ENCODE measurements around the gene ENPP6.

ENPP6 gene

GRCh38 chr4:184228056-184228705, 10.5 kb upstream of the ENPP6 start:
- no peak for TF ChIP-seq RAD21 (IDR thresholded peaks at IDR 0.05; ENCODE audit: low read depth)
- no peak for TF ChIP-seq EGR1 (IDR thresholded peaks at IDR 0.05)
- no peak for TF ChIP-seq FOXM1 (IDR thresholded peaks at IDR 0.05; ENCODE audit: borderline replicate concordance, low read depth)
- no peak for TF ChIP-seq NFIC (IDR thresholded peaks at IDR 0.05)
- TF ChIP-seq MAX (IDR thresholded peaks at IDR 0.05) = no peak
- TF ChIP-seq, protein P1, sequence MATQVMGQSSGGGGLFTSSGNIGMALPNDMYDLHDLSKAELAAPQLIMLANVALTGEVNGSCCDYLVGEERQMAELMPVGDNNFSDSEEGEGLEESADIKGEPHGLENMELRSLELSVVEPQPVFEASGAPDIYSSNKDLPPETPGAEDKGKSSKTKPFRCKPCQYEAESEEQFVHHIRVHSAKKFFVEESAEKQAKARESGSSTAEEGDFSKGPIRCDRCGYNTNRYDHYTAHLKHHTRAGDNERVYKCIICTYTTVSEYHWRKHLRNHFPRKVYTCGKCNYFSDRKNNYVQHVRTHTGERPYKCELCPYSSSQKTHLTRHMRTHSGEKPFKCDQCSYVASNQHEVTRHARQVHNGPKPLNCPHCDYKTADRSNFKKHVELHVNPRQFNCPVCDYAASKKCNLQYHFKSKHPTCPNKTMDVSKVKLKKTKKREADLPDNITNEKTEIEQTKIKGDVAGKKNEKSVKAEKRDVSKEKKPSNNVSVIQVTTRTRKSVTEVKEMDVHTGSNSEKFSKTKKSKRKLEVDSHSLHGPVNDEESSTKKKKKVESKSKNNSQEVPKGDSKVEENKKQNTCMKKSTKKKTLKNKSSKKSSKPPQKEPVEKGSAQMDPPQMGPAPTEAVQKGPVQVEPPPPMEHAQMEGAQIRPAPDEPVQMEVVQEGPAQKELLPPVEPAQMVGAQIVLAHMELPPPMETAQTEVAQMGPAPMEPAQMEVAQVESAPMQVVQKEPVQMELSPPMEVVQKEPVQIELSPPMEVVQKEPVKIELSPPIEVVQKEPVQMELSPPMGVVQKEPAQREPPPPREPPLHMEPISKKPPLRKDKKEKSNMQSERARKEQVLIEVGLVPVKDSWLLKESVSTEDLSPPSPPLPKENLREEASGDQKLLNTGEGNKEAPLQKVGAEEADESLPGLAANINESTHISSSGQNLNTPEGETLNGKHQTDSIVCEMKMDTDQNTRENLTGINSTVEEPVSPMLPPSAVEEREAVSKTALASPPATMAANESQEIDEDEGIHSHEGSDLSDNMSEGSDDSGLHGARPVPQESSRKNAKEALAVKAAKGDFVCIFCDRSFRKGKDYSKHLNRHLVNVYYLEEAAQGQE (IDR thresholded peaks at IDR 0.05; ENCODE audit: low read depth) = no peak
- TF ChIP-seq CEBPB (IDR thresholded peaks at IDR 0.05) = no peak
- TF ChIP-seq, protein P2, sequence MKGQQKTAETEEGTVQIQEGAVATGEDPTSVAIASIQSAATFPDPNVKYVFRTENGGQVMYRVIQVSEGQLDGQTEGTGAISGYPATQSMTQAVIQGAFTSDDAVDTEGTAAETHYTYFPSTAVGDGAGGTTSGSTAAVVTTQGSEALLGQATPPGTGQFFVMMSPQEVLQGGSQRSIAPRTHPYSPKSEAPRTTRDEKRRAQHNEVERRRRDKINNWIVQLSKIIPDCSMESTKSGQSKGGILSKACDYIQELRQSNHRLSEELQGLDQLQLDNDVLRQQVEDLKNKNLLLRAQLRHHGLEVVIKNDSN (IDR thresholded peaks at IDR 0.05) = no peak
- TF ChIP-seq CREB1 (IDR thresholded peaks at IDR 0.05; ENCODE audit: low read depth) = no peak
- TF ChIP-seq TCF12 (IDR thresholded peaks at IDR 0.05; ENCODE audit: low read depth) = no peak
- TF ChIP-seq TEAD4 (IDR thresholded peaks at IDR 0.05) = no peak

- TF ChIP-seq RAD21 (IDR thresholded peaks at IDR 0.05; ENCODE audit: low read depth) (no peak), CREB1 (IDR thresholded peaks at IDR 0.05; ENCODE audit: low read depth) (no peak), CEBPB (IDR thresholded peaks at IDR 0.05) (no peak), TEAD4 (IDR thresholded peaks at IDR 0.05) (no peak), FOXM1 (IDR thresholded peaks at IDR 0.05; ENCODE audit: borderline replicate concordance, low read depth) (no peak), TAF1 (IDR thresholded peaks at IDR 0.05; ENCODE audit: low read depth) (no peak), EP300 (IDR thresholded peaks at IDR 0.05; ENCODE audit: borderline replicate concordance) (no peak), MAX (IDR thresholded peaks at IDR 0.05) (no peak), EGR1 (IDR thresholded peaks at IDR 0.05) (no peak), YY1 (IDR thresholded peaks at IDR 0.05; ENCODE audit: low read depth) (no peak), ZBTB7A (IDR thresholded peaks at IDR 0.05; ENCODE audit: low read depth) (no peak), TCF12 (IDR thresholded peaks at IDR 0.05; ENCODE audit: low read depth) (no peak), NFIC (IDR thresholded peaks at IDR 0.05) (no peak)
- TF ChIP-seq, protein P2 (IDR thresholded peaks at IDR 0.05) = no peak
- TF ChIP-seq, protein P1 (IDR thresholded peaks at IDR 0.05; ENCODE audit: low read depth) = no peak
These were observed 1.2 kb downstream of the ENPP6 start for GRCh38 chr4:184216515-184216914.

GRCh38 chr4:184215709-184216328, 1.9 kb downstream of the ENPP6 start:
- no peak for TF ChIP-seq TCF12 (IDR thresholded peaks at IDR 0.05; ENCODE audit: low read depth)

DNA sequence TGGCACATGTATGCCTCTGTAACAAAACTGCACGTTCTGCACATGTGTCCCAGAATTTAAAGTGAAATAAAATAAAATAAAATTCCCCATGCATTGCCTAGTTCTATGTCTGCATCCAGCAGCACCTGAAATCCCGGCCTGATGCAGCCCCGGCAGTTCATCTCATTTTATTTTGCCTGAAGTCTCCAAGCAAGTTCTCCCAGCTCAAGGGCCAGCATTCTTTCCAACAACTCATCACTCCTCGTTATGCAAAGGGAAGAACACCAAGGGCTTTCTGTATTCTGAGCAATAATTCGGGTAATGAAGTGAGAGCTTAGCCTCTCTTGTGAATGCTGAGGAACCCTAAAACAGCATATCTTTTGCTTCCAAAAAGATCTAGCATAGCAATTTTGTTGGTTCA, 2.7 kb downstream of the ENPP6 start:
- no peak for TF ChIP-seq TCF12 (IDR thresholded peaks at IDR 0.05; ENCODE audit: low read depth)
- no peak for TF ChIP-seq CEBPB (IDR thresholded peaks at IDR 0.05)
- TF ChIP-seq EGR1 (IDR thresholded peaks at IDR 0.05) = no peak
- no peak for TF ChIP-seq ZBTB7A (IDR thresholded peaks at IDR 0.05; ENCODE audit: low read depth)
- no peak for TF ChIP-seq MAX (IDR thresholded peaks at IDR 0.05)
- TF ChIP-seq, protein P2 (IDR thresholded peaks at IDR 0.05) = no peak
- no peak for TF ChIP-seq CREB1 (IDR thresholded peaks at IDR 0.05; ENCODE audit: low read depth)
- no peak for TF ChIP-seq YY1 (IDR thresholded peaks at IDR 0.05; ENCODE audit: low read depth)
- TF ChIP-seq FOXM1 (IDR thresholded peaks at IDR 0.05; ENCODE audit: borderline replicate concordance, low read depth) = no peak
- TF ChIP-seq TAF1 (IDR thresholded peaks at IDR 0.05; ENCODE audit: low read depth) = no peak
- no peak for TF ChIP-seq EP300 (IDR thresholded peaks at IDR 0.05; ENCODE audit: borderline replicate concordance)
- TF ChIP-seq RAD21 (IDR thresholded peaks at IDR 0.05; ENCODE audit: low read depth) = no peak
- TF ChIP-seq, protein P1 (IDR thresholded peaks at IDR 0.05; ENCODE audit: low read depth) = no peak
- no peak for TF ChIP-seq TEAD4 (IDR thresholded peaks at IDR 0.05)
- TF ChIP-seq NFIC (IDR thresholded peaks at IDR 0.05) = no peak
